BJ (cell line): ENCODE measurements around the gene LTBR. TPM values are rescaled to one million over a fixed set of nuclear protein-coding genes. Genes with fewer than 3 reads are reported as not detected.

Experiments used
- CTCF ChIA-PET: fragments of 350-600 bp; formaldehyde crosslinking; extraction: SDS; loops from one replicate; lab custom pipeline; 2021; ENCODE audit warnings: antibody characterized with exemption, inconsistent platforms; lab: Yijun Ruan, JAX
- POLR2A ChIA-PET: fragments of 300-600 bp; sonication (Branson Sonifier 250); formaldehyde crosslinking; extraction: SDS; loops from one replicate; lab custom pipeline; 2021; ENCODE audit warnings: antibody characterized with exemption; lab: Charles Lee
- DNase-seq: peaks from one replicate; pipeline ENCODE4 v3.0.0-alpha.2; 2011; ENCODE audit warnings: low read depth
- H3K27me3 ChIP-seq: 2 replicates; pipeline ENCODE4 v1.6.0; 2011; ENCODE audit warnings: low read length; ENCODE audit not compliant: control insufficient read depth, insufficient read depth
- H3K36me3 ChIP-seq: 2 replicates; pipeline ENCODE4 v1.5.1; 2011; ENCODE audit warnings: low read length; ENCODE audit not compliant: control insufficient read depth, insufficient read depth
- H3K4me3 ChIP-seq: 2 replicates; pipeline ENCODE4 v1.5.1; 2011; ENCODE audit warnings: low read depth, mild to moderate bottlenecking, control low read depth, low read length
- polyA plus RNA-seq: library from polyadenylated mRNA; depleted of rRNA; stranded (reverse); fragments of >200 nt; gene quantifications from 2 replicates; pipeline ENCODE4 v1.2.3, GENCODE V29; 2011; rRNA removed
- small RNA-seq: library from RNA; depleted of rRNA; stranded (forward); fragments of <200 nt; gene quantifications from one replicate; pipeline ENCODE3, GENCODE V24; 2012; ENCODE audit warnings: low replicate concordance, low read depth; ENCODE audit not compliant: insufficient read length
- TF ChIP-seq, protein P1 (sequence below): IDR thresholded peaks from 2 replicates; pipeline ENCODE4 v1.5.1; 2011; ENCODE audit warnings: low read depth, mild to moderate bottlenecking, control low read depth, inconsistent platforms, low read length, moderate library complexity; ENCODE audit not compliant: insufficient read depth

LTBR gene
- polyA plus RNA-seq, 1 experiment, result 67.2 TPM

DNA sequence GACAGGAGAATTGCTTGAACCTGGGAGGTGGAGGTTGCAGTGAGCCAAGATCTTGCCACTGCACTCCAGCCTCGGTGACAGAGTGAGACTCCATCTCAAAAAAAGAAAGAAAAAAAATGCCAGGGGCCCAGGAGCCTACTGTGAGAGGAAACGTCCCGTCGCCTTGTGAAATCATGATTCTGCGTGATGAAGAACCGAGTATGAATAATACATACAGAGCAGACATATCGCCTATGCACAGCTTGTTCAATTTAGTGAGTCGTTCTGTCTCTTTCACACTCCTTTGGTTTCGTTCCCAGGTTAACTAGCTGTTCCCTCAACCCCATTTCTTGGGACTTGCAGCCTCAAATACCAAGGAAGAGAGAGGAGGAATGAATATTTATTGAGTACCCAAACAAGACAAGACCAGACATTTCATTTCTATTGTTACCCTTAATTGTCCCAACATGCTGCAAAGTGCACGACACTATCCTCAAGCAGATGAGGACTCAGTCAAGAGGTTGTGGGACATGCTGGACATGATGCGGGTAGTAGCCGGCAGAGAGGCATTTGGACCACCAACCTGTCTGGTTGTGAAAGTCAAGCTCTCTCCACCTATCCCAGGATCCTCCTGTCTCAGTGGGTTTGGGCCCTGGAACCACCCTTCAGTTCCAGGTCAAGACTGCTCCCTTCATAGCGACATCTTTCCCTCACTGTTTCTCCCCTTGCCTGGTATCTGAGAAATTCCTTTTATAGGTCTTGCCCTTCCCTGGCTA, 52.2 kb downstream of the LTBR start:
- Histone ChIP-seq H3K27me3 (no peaks in the 10 kb centered on the region), H3K36me3 (no peaks in the 10 kb centered on the region), H3K4me3 (no peak overlapping the region)
- ChIA-PET POLR2A (no interaction called here), CTCF (interaction anchor here (0.7 to 1.4 kb wide), 4 partner anchors 12 to 29 kb away, joined by 3 to 6 read pairs (median 3); partner anchors contain the start of gene TAPBPL)
- DNase-seq, result no peak
- TF ChIP-seq, protein P1, sequence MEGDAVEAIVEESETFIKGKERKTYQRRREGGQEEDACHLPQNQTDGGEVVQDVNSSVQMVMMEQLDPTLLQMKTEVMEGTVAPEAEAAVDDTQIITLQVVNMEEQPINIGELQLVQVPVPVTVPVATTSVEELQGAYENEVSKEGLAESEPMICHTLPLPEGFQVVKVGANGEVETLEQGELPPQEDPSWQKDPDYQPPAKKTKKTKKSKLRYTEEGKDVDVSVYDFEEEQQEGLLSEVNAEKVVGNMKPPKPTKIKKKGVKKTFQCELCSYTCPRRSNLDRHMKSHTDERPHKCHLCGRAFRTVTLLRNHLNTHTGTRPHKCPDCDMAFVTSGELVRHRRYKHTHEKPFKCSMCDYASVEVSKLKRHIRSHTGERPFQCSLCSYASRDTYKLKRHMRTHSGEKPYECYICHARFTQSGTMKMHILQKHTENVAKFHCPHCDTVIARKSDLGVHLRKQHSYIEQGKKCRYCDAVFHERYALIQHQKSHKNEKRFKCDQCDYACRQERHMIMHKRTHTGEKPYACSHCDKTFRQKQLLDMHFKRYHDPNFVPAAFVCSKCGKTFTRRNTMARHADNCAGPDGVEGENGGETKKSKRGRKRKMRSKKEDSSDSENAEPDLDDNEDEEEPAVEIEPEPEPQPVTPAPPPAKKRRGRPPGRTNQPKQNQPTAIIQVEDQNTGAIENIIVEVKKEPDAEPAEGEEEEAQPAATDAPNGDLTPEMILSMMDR, result no peak

GRCh38 chr12:6437586-6437985, 53.6 kb downstream of the LTBR start:
- DNase-seq, result no peak
- ChIA-PET CTCF (no interaction called here), POLR2A (no interaction called here)
- H3K36me3 ChIP-seq, result no peaks in the 10 kb centered on the region
- TF ChIP-seq, protein P1, result no peak
- no peaks in the 10 kb centered on the region for H3K27me3 ChIP-seq
- no peak overlapping the region for H3K4me3 ChIP-seq

DNA sequence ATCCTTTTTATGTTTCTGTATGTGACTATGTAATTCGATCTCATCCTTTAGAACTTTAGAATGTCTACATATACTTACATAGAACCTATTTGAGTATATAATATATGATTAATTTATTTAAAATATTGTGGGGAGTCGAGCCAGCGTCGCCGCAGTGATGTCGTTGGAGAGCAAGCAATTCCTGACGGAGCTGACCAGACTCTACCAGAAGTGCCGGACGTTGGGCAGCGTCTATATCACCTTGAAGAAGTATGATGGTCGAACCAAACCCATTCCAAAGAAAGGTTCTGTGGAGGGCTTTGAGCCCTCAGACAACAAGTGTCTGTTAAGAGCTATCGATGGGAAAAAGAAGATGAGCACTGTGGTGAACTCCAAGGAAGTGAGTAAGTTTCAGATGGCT, 54.4 kb downstream of the LTBR start:
- no peak overlapping the region for H3K4me3 ChIP-seq
- CTCF ChIA-PET, result interaction anchor here (0.7 to 2.3 kb wide), 2 partner anchors 9 to 27 kb away, joined by 5 to 12 read pairs; no protein-coding TSS in a partner anchor
- DNase-seq, result no peak
- no peaks in the 10 kb centered on the region for H3K27me3 ChIP-seq
- H3K36me3 ChIP-seq, result 0 out of 2 replicates have a peak, but pooled peaks cover 1% of the 10 kb centered on the region
- TF ChIP-seq, protein P1, result no peak
- POLR2A ChIA-PET, result no interaction called here

- peaks cover 4% of the 10 kb centered on the region; the same call in 1 of the 2 replicates for H3K36me3 ChIP-seq
- CTCF ChIA-PET, result interaction anchor here (1.7 kb wide), 1 partner anchor 25 kb away, joined by 9 read pairs; no protein-coding TSS in a partner anchor
- DNase-seq, result no peak
- H3K4me3 ChIP-seq, result no peak overlapping the region
- TF ChIP-seq, protein P1, result no peak
- H3K27me3 ChIP-seq, result no peaks in the 10 kb centered on the region
- POLR2A ChIA-PET, result interaction anchor here (0.6 kb wide), 1 partner anchor 94 kb away, joined by 30 read pairs; the partner anchor contains the start of gene GAPDH
Observed at GRCh38 chr12:6440391-6440790, 56.4 kb downstream of the LTBR start.

Small RNAs within 50 kb of the gene (small RNA-seq; reads per million reads assigned to genes)
- not detected for gene RN7SL391P

Other genes starting within 250 kb of the LTBR start
- 86.0 and 91.2 TPM in 2 replicates for gene CD9, start 183.8 kb upstream of the LTBR start, polyA plus RNA-seq
- 0.10 TPM in 1 of 2 replicates, not detected in the other for gene PLEKHG6, start 73.5 kb upstream of the LTBR start, polyA plus RNA-seq
- gene TNFRSF1A, start 42.1 kb upstream of the LTBR start, polyA plus RNA-seq, result 170 and 217 TPM in 2 replicates
- gene SCNN1A, start 8.6 kb upstream of the LTBR start, polyA plus RNA-seq, result 0.18 and 0.36 TPM in 2 replicates
- gene CD27, start 60.8 kb downstream of the LTBR start, polyA plus RNA-seq, result 0.15 TPM in 1 of 2 replicates, not detected in the other
- gene TAPBPL, start 67.9 kb downstream of the LTBR start, polyA plus RNA-seq, result 13.6 and 25.8 TPM in 2 replicates
- 12.5 and 23.3 TPM in 2 replicates for gene VAMP1, start 86.5 kb downstream of the LTBR start, polyA plus RNA-seq
- gene MRPL51, start 109.1 kb downstream of the LTBR start, polyA plus RNA-seq, result 53.4 and 117 TPM in 2 replicates
- 55.8 and 65.6 TPM in 2 replicates for gene NCAPD2, start 109.9 kb downstream of the LTBR start, polyA plus RNA-seq
- gene GAPDH, start 150.4 kb downstream of the LTBR start, polyA plus RNA-seq, result 12,114 and 18,709 TPM in 2 replicates
- 19.6 and 31.9 TPM in 2 replicates for gene IFFO1, start 171.9 kb downstream of the LTBR start, polyA plus RNA-seq
- gene NOP2, start 184.1 kb downstream of the LTBR start, polyA plus RNA-seq, result 28.4 and 32.6 TPM in 2 replicates
- 69.8 and 87.6 TPM in 2 replicates for gene CHD4, start 223.2 kb downstream of the LTBR start, polyA plus RNA-seq